Caco-2 (cell line): ENCODE results near the gene GGA1. TPM values are rescaled to one million over a fixed set of nuclear protein-coding genes. Genes with fewer than 3 reads are reported as not detected.
A peak's percentile ranks its signal among the peaks of the same experiment; 100 is the strongest.

Experiments
- BruUV-seq: library from RNA; stranded (reverse); fragments of 400-500 nt; replicated peaks from 2 replicates; lab custom pipeline; 2021; lab: Mats Ljungman, UMichigan
- CTCF ChIA-PET: fragments of 300-600 bp; sonication (Branson Sonifier 250); formaldehyde crosslinking; loops from one replicate; lab custom pipeline; 2022; ENCODE audit warnings: antibody characterized with exemption; lab: Charles Lee
- POLR2A ChIA-PET: fragments of 300-600 bp; sonication (Branson Sonifier 250); formaldehyde crosslinking; loops from one replicate; lab custom pipeline; 2022; ENCODE audit warnings: antibody characterized with exemption; lab: Charles Lee
- DNase-seq, 2 experiments: peaks; one replicate each; pipeline versions ENCODE4 v3.0.0 to v3.0.0-alpha.2; 2020 to 2022
- H3K27me3 ChIP-seq: replicated peaks from 2 replicates; pipeline ENCODE4 v1.6.0; 2011; ENCODE audit warnings: low read length; ENCODE audit not compliant: control insufficient read depth, insufficient read depth
- H3K36me3 ChIP-seq: 2 replicates; pipeline ENCODE4 v1.5.1; 2011; ENCODE audit warnings: low read length; ENCODE audit not compliant: control insufficient read depth, insufficient read depth
- H3K4me1 ChIP-seq: fragments of 250-450 bp; sonication (Bioruptor Pico); 2 replicates; pipeline ENCODE4 v1.5.1; 2020; ENCODE audit warnings: mild to moderate bottlenecking
- H3K4me3 ChIP-seq: 2 replicates; pipeline ENCODE4 v1.5.1; 2011; ENCODE audit warnings: low read depth, mild to moderate bottlenecking, control low read depth, low read length
- H3K9me3 ChIP-seq: fragments of 250-450 bp; sonication (Bioruptor Pico); 2 replicates; pipeline ENCODE4 v1.5.1; 2020; ENCODE audit warnings: mild to moderate bottlenecking, moderate library complexity
- H3K27ac Mint-ChIP-seq: one replicate; pipeline ENCODE4 v1.8.0; 2022; ENCODE audit warnings: mixed read lengths; ENCODE audit not compliant: unreplicated experiment
- H3K27me3 Mint-ChIP-seq: one replicate; pipeline ENCODE4 v1.8.0; 2022; ENCODE audit warnings: mixed read lengths; ENCODE audit not compliant: insufficient read depth, unreplicated experiment
- H3K36me3 Mint-ChIP-seq: one replicate; pipeline ENCODE4 v1.8.0; 2022; ENCODE audit warnings: mild to moderate bottlenecking, mixed read lengths; ENCODE audit not compliant: insufficient read depth, unreplicated experiment
- H3K4me1 Mint-ChIP-seq: one replicate; pipeline ENCODE4 v1.8.0; 2022; ENCODE audit warnings: low read depth, mixed read lengths; ENCODE audit not compliant: unreplicated experiment
- H3K4me3 Mint-ChIP-seq: one replicate; pipeline ENCODE4 v1.8.0; 2022; ENCODE audit warnings: mild to moderate bottlenecking, moderate library complexity, mixed read lengths; ENCODE audit not compliant: unreplicated experiment
- H3K9me3 Mint-ChIP-seq: one replicate; pipeline ENCODE4 v1.8.0; 2022; ENCODE audit warnings: mixed read lengths; ENCODE audit not compliant: unreplicated experiment
- intact Hi-C: fragments of 100-400 bp; cut with micrococcal nuclease; formaldehyde crosslinking; loops from one replicate; pipeline ENCODE4 v1.10.0; 2022; ENCODE audit not compliant: unreplicated experiment
- total RNA-seq: library from RNA; stranded (reverse); gene quantifications from 2 replicates; pipeline ENCODE4 v1.2.3, GENCODE V29; 2022
- TF ChIP-seq, protein P1 (sequence below), 2 experiments: fragments of 200-600 bp in 1 of 2; IDR thresholded peaks; 1 replicate in 1 of 2; 2 replicates in 1 of 2; pipeline versions ENCODE4 v1.5.1 to v1.8.0; 2011 to 2022; ENCODE audit warnings: antibody characterized with exemption in 1 of 2, control low read depth in 1 of 2, inconsistent platforms in 1 of 2, low read depth in 1 of 2, low read length in 1 of 2, mild to moderate bottlenecking in 1 of 2, moderate library complexity in 1 of 2; ENCODE audit not compliant: insufficient read depth in 1 of 2, severe bottlenecking in 1 of 2, unreplicated experiment in 1 of 2

The GGA1 gene
- total RNA-seq, 1 experiment from 2014 or later: 65.7 TPM

DNA sequence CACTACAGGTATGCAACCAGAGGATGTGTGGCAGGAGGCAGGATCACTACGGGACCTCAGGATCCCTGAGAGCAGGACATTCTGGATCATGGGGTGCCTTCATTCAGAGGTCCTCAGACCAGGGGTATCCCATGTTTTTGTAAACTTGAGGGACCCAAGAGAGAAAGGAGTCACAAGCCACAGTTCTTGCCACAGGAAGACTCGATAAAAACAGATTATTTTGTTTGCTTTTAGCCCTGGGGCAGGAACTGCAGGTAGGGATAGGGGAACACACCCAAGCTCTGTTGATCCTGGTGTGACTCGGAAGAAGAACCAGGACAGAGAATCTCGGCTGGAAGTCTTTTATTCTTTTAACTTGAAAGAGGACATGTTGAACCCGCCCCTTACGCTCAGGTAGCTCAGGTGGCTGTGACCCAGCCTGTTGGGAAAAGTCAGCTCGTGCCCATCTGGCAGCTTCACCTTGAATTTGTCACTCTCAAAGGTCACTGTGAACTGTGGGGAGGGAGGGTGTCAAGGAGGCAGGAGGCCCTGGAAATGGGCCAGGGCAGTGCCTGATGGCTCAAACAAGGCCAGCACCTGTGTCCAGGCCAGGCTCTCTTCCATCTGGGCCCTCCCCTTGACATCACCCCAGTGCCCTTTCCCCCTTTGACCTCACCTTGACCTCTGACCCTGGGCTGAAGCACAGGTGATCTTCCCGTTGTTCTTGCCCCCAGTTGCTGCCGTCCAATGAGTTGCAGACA, 38.5 kb upstream of the GGA1 start:
- Mint-ChIP-seq H3K4me1 (peaks cover 20% of the 10 kb centered on the region), H3K9me3 (no peaks in the 10 kb centered on the region), H3K27ac (peak overlapping the region; percentile 89), H3K27me3 (no peaks in the 10 kb centered on the region), H3K4me3 (peak overlapping the region; percentile 65), H3K36me3 (peaks cover 91% of the 10 kb centered on the region)
- Histone ChIP-seq H3K27me3 (no peaks in the 10 kb centered on the region), H3K9me3 (no peaks in the 10 kb centered on the region), H3K4me1 (peaks cover 62% of the 10 kb centered on the region), H3K36me3 (peaks cover 11% of the 10 kb centered on the region), H3K4me3 (no peak overlapping the region)
- ChIA-PET CTCF (interaction anchor here (1.0 to 5.3 kb wide), 3 partner anchors 22 to 37 kb away, joined by 3 to 54 read pairs (median 4); no protein-coding TSS in a partner anchor), POLR2A (interaction anchor here (0.6 to 2.0 kb wide), 2 partner anchors 10 to 382 kb away, joined by 3 to 6 read pairs; partner anchors contain the start of gene LGALS2)
- TF ChIP-seq, protein P1, sequence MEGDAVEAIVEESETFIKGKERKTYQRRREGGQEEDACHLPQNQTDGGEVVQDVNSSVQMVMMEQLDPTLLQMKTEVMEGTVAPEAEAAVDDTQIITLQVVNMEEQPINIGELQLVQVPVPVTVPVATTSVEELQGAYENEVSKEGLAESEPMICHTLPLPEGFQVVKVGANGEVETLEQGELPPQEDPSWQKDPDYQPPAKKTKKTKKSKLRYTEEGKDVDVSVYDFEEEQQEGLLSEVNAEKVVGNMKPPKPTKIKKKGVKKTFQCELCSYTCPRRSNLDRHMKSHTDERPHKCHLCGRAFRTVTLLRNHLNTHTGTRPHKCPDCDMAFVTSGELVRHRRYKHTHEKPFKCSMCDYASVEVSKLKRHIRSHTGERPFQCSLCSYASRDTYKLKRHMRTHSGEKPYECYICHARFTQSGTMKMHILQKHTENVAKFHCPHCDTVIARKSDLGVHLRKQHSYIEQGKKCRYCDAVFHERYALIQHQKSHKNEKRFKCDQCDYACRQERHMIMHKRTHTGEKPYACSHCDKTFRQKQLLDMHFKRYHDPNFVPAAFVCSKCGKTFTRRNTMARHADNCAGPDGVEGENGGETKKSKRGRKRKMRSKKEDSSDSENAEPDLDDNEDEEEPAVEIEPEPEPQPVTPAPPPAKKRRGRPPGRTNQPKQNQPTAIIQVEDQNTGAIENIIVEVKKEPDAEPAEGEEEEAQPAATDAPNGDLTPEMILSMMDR (IDR thresholded peaks at IDR 0.05; ENCODE audit: insufficient read depth in 1 of 2, low read depth in 1 of 2, low read length in 1 of 2, severe bottlenecking in 1 of 2, unreplicated experiment in 1 of 2): no peak
- intact Hi-C loops: loop anchor here (1.0 to 5.0 kb wide), 2 partner anchors 22 to 37 kb away; partner anchors contain the start of gene GGA1
- BruUV-seq: TSS peak; percentile 4
- no peak for DNase-seq

DNA sequence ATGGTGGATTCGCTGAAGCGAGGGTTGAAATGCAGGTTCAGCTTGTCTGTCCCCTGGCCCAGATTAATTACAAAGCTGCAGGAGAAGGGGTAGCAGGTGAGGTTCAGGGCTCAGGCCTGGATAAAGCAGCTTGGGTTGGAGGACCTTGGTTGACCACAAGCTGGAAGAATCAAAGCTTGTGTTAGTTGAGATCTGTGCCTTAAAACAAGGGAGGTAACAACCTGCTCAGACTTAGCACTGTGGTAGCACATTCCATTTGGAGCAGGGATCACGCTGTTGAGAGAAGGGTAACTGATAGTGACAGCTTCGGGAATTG, 38.0 kb upstream of the GGA1 start:
- H3K4me3 ChIP-seq: no peak overlapping the region

More for the DNA sequence above, 38.0 kb upstream of the GGA1 start:
- Mint-ChIP-seq H3K9me3 (no peaks in the 10 kb centered on the region), H3K27ac (peak overlapping the region; percentile 89), H3K27me3 (no peaks in the 10 kb centered on the region), H3K36me3 (peaks cover 89% of the 10 kb centered on the region), H3K4me1 (peaks cover 20% of the 10 kb centered on the region), H3K4me3 (peak overlapping the region; percentile 65)
- no peaks in the 10 kb centered on the region for H3K9me3 ChIP-seq
- TF ChIP-seq, protein P1 (IDR thresholded peaks at IDR 0.05; ENCODE audit: insufficient read depth in 1 of 2, low read depth in 1 of 2, low read length in 1 of 2, severe bottlenecking in 1 of 2, unreplicated experiment in 1 of 2): no peak
- peaks cover 62% of the 10 kb centered on the region for H3K4me1 ChIP-seq
- DNase-seq: no peak
- CTCF ChIA-PET: interaction anchor here (0.8 to 5.3 kb wide), 4 partner anchors 22 to 36 kb away, joined by 3 to 54 read pairs (median 4); no protein-coding TSS in a partner anchor
- POLR2A ChIA-PET: interaction anchor here (2.0 kb wide), 1 partner anchor 9 kb away, joined by 6 read pairs; the partner anchor contains the start of gene LGALS2
- no peaks in the 10 kb centered on the region for H3K27me3 ChIP-seq
- H3K36me3 ChIP-seq: peaks cover 11% of the 10 kb centered on the region
- intact Hi-C loops: no loop called here
- no TSS peak for BruUV-seq
